Measurements from ENCODE around the gene LRP5.
"Not testable (repeated sequence)": the region's sequence is repeated elsewhere in the genome, so short reads cannot be mapped to it uniquely, and the experiment has no call there.

LRP5 gene

GRCh38 chr11:68287419-68287818 is 25.0 kb upstream of the LRP5 start:
- H3K9me3 ChIP-seq (replicated peaks; ENCODE audit: low read length): no peaks in the 10 kb centered on the region
- no peak overlapping the region for H3K9ac ChIP-seq (ENCODE audit: low read depth, low read length)
- no peaks in the 10 kb centered on the region for H3K36me3 ChIP-seq (ENCODE audit: insufficient read depth, low read length)
- H3K4me3 ChIP-seq (ENCODE audit: low read length): no peak overlapping the region
- H3K27me3 ChIP-seq (ENCODE audit: control insufficient read depth, insufficient read depth, low read length): peaks cover 3% of the 10 kb centered on the region
- no peaks in the 10 kb centered on the region for H3K4me1 ChIP-seq (ENCODE audit: control insufficient read depth, insufficient read depth, low read length)
- H3K4me2 ChIP-seq (ENCODE audit: low read length): no peak overlapping the region

- Histone ChIP-seq H3K4me2 (ENCODE audit: low read length) (no peak overlapping the region), H3K27me3 (ENCODE audit: control insufficient read depth, insufficient read depth, low read length) (no peaks in the 10 kb centered on the region), H3K4me3 (ENCODE audit: low read length) (no peak overlapping the region), H3K9ac (ENCODE audit: low read depth, low read length) (no peak overlapping the region), H3K4me1 (ENCODE audit: control insufficient read depth, insufficient read depth, low read length) (no peaks in the 10 kb centered on the region), H3K9me3 (replicated peaks; ENCODE audit: low read length) (no peaks in the 10 kb centered on the region), H3K36me3 (ENCODE audit: insufficient read depth, low read length) (no peaks in the 10 kb centered on the region)
Observed at GRCh38 chr11:68289456-68289855, 22.9 kb upstream of the LRP5 start.

GRCh38 chr11:68293708-68294107 is 18.7 kb upstream of the LRP5 start:
- no peak overlapping the region for H3K4me2 ChIP-seq (ENCODE audit: low read length)
- H3K4me1 ChIP-seq (ENCODE audit: control insufficient read depth, insufficient read depth, low read length): peaks cover 4% of the 10 kb centered on the region
- no peaks in the 10 kb centered on the region for H3K27me3 ChIP-seq (ENCODE audit: control insufficient read depth, insufficient read depth, low read length)
- H3K9me3 ChIP-seq (replicated peaks; ENCODE audit: low read length): no peaks in the 10 kb centered on the region
- H3K9ac ChIP-seq (ENCODE audit: low read depth, low read length): no peak overlapping the region
- no peak overlapping the region for H3K4me3 ChIP-seq (ENCODE audit: low read length)
- H3K36me3 ChIP-seq (ENCODE audit: insufficient read depth, low read length): no peaks in the 10 kb centered on the region

- Histone ChIP-seq H3K4me1 (ENCODE audit: control insufficient read depth, insufficient read depth, low read length) (peaks cover 4% of the 10 kb centered on the region), H3K4me2 (ENCODE audit: low read length) (no peak overlapping the region), H3K9ac (ENCODE audit: low read depth, low read length) (no peak overlapping the region), H3K27me3 (ENCODE audit: control insufficient read depth, insufficient read depth, low read length) (no peaks in the 10 kb centered on the region), H3K9me3 (replicated peaks; ENCODE audit: low read length) (no peaks in the 10 kb centered on the region), H3K4me3 (ENCODE audit: low read length) (no peak overlapping the region), H3K36me3 (ENCODE audit: insufficient read depth, low read length) (no peaks in the 10 kb centered on the region)
Observed at GRCh38 chr11:68295271-68295670, 17.1 kb upstream of the LRP5 start.

GRCh38 chr11:68295940-68296339 is 16.5 kb upstream of the LRP5 start:
- Histone ChIP-seq H3K9me3 (replicated peaks; ENCODE audit: low read length) (no peaks in the 10 kb centered on the region), H3K27me3 (ENCODE audit: control insufficient read depth, insufficient read depth, low read length) (no peaks in the 10 kb centered on the region), H3K4me3 (ENCODE audit: low read length) (no peak overlapping the region), H3K4me2 (ENCODE audit: low read length) (no peak overlapping the region), H3K9ac (ENCODE audit: low read depth, low read length) (no peak overlapping the region), H3K4me1 (ENCODE audit: control insufficient read depth, insufficient read depth, low read length) (peaks cover 4% of the 10 kb centered on the region), H3K36me3 (ENCODE audit: insufficient read depth, low read length) (no peaks in the 10 kb centered on the region)

- Histone ChIP-seq H3K4me3 (ENCODE audit: low read length) (no peak overlapping the region), H3K9ac (ENCODE audit: low read depth, low read length) (no peak overlapping the region), H3K4me2 (ENCODE audit: low read length) (no peak overlapping the region), H3K4me1 (ENCODE audit: control insufficient read depth, insufficient read depth, low read length) (peaks cover 4% of the 10 kb centered on the region), H3K9me3 (replicated peaks; ENCODE audit: low read length) (no peaks in the 10 kb centered on the region), H3K27me3 (ENCODE audit: control insufficient read depth, insufficient read depth, low read length) (no peaks in the 10 kb centered on the region), H3K36me3 (ENCODE audit: insufficient read depth, low read length) (no peaks in the 10 kb centered on the region)
Observed at GRCh38 chr11:68296344-68297051, 15.9 kb upstream of the LRP5 start.

- no peaks in the 10 kb centered on the region for H3K27me3 ChIP-seq (ENCODE audit: control insufficient read depth, insufficient read depth, low read length)
- no peak overlapping the region for H3K4me3 ChIP-seq (ENCODE audit: low read length)
- H3K9ac ChIP-seq (ENCODE audit: low read depth, low read length): no peak overlapping the region
- peaks cover 4% of the 10 kb centered on the region for H3K4me1 ChIP-seq (ENCODE audit: control insufficient read depth, insufficient read depth, low read length)
- H3K9me3 ChIP-seq (replicated peaks; ENCODE audit: low read length): no peaks in the 10 kb centered on the region
- H3K36me3 ChIP-seq (ENCODE audit: insufficient read depth, low read length): no peaks in the 10 kb centered on the region
- no peak overlapping the region for H3K4me2 ChIP-seq (ENCODE audit: low read length)
Observed at GRCh38 chr11:68297052-68297378, 15.4 kb upstream of the LRP5 start.

- H3K9ac ChIP-seq (ENCODE audit: low read depth, low read length): peak overlapping the region; percentile 13
- no peaks in the 10 kb centered on the region for H3K36me3 ChIP-seq (ENCODE audit: insufficient read depth, low read length)
- no peaks in the 10 kb centered on the region for H3K9me3 ChIP-seq (replicated peaks; ENCODE audit: low read length)
- H3K4me1 ChIP-seq (ENCODE audit: control insufficient read depth, insufficient read depth, low read length): peaks cover 4% of the 10 kb centered on the region
- no peaks in the 10 kb centered on the region for H3K27me3 ChIP-seq (ENCODE audit: control insufficient read depth, insufficient read depth, low read length)
- peak overlapping the region; percentile 46 for H3K4me3 ChIP-seq (ENCODE audit: low read length)
- peak overlapping the region; percentile 68 for H3K4me2 ChIP-seq (ENCODE audit: low read length)
Observed at GRCh38 chr11:68297494-68297811, 14.9 kb upstream of the LRP5 start.

- H3K4me2 ChIP-seq (ENCODE audit: low read length): peak overlapping the region; percentile 68
- H3K4me3 ChIP-seq (ENCODE audit: low read length): peak overlapping the region; percentile 46
- H3K36me3 ChIP-seq (ENCODE audit: insufficient read depth, low read length): no peaks in the 10 kb centered on the region
- H3K9me3 ChIP-seq (replicated peaks; ENCODE audit: low read length): no peaks in the 10 kb centered on the region
- H3K9ac ChIP-seq (ENCODE audit: low read depth, low read length): peak overlapping the region; percentile 13
- H3K27me3 ChIP-seq (ENCODE audit: control insufficient read depth, insufficient read depth, low read length): no peaks in the 10 kb centered on the region
- H3K4me1 ChIP-seq (ENCODE audit: control insufficient read depth, insufficient read depth, low read length): peaks cover 4% of the 10 kb centered on the region
Observed at GRCh38 chr11:68297812-68298658, 14.4 kb upstream of the LRP5 start.

- peaks cover 4% of the 10 kb centered on the region for H3K4me1 ChIP-seq (ENCODE audit: control insufficient read depth, insufficient read depth, low read length)
- H3K9me3 ChIP-seq (replicated peaks; ENCODE audit: low read length): no peaks in the 10 kb centered on the region
- H3K4me2 ChIP-seq (ENCODE audit: low read length): no peak overlapping the region
- H3K27me3 ChIP-seq (ENCODE audit: control insufficient read depth, insufficient read depth, low read length): no peaks in the 10 kb centered on the region
- H3K36me3 ChIP-seq (ENCODE audit: insufficient read depth, low read length): no peaks in the 10 kb centered on the region
- no peak overlapping the region for H3K4me3 ChIP-seq (ENCODE audit: low read length)
- H3K9ac ChIP-seq (ENCODE audit: low read depth, low read length): no peak overlapping the region
Observed at GRCh38 chr11:68298659-68299516, 13.5 kb upstream of the LRP5 start.

- H3K36me3 ChIP-seq (ENCODE audit: insufficient read depth, low read length); H3K4me3 ChIP-seq (ENCODE audit: low read length); H3K9me3 ChIP-seq (replicated peaks; ENCODE audit: low read length); H3K27me3 ChIP-seq (ENCODE audit: control insufficient read depth, insufficient read depth, low read length); H3K9ac ChIP-seq (ENCODE audit: low read depth, low read length); H3K4me1 ChIP-seq (ENCODE audit: control insufficient read depth, insufficient read depth, low read length); H3K4me2 ChIP-seq (ENCODE audit: low read length): not testable (repeated sequence)
Observed at GRCh38 chr11:68299517-68299879, 12.9 kb upstream of the LRP5 start.
